ENCODE results near the gene ADCY10. TPM values are rescaled to one million over a fixed set of nuclear protein-coding genes. Genes with fewer than 3 reads are reported as not detected.

The ADCY10 gene
- total and polyA plus RNA-seq, 7 donors, result 0.14 to 0.92 (median 0.28) TPM; not detected in 2

- Histone ChIP-seq H3K4me1 (no peaks in the 10 kb centered on the region), H3K36me3 (peaks cover 0 to 32% (median 2%) of the 10 kb centered on the region in 4 donors), H3K4me3 (no peak overlapping the region), H3K27ac (no peak overlapping the region), H3K9me3 (no peaks in the 10 kb centered on the region), H3K27me3 (no peaks in the 10 kb centered on the region)
- 83 to 89% methylated on average over 7 of the region's 7 CpGs for WGBS, 2 donors
- TF ChIP-seq POLR2A (IDR thresholded peaks at IDR 0.05) (no peak), POLR2AphosphoS5 (IDR thresholded peaks at IDR 0.05) (no peak), CTCF (IDR thresholded peaks at IDR 0.05) (no peak), EP300 (IDR thresholded peaks at IDR 0.05) (no peak)
- intact Hi-C loops (cut with DNase I), result no loop called here
- no peak for DNase-seq
Observed at GRCh38 chr1:167912294-167912693, 1.6 kb downstream of the ADCY10 start.

- Histone ChIP-seq H3K4me1 (no peaks in the 10 kb centered on the region), H3K27me3 (no peaks in the 10 kb centered on the region), H3K9me3 (no peaks in the 10 kb centered on the region), H3K4me3 (no peak overlapping the region), H3K36me3 (peaks cover 0 to 25% (median 2%) of the 10 kb centered on the region in 4 donors), H3K27ac (no peak overlapping the region)
- TF ChIP-seq POLR2AphosphoS5 (IDR thresholded peaks at IDR 0.05), result no peak
- WGBS, 2 donors, result 14 to 59% methylated on average over 8 of the region's 8 CpGs
- intact Hi-C loops (cut with DNase I), result no loop called here
- DNase-seq, result no peak
Observed at GRCh38 chr1:167911413-167911812, 2.5 kb downstream of the ADCY10 start.

- DNase-seq, result no peak
- Histone ChIP-seq H3K27me3 (no peaks in the 10 kb centered on the region), H3K9me3 (no peaks in the 10 kb centered on the region), H3K4me3 (no peak overlapping the region), H3K27ac (no peak overlapping the region), H3K4me1 (no peaks in the 10 kb centered on the region), H3K36me3 (peaks cover 0 to 17% (median 0%) of the 10 kb centered on the region in 4 donors)
- no peak for TF ChIP-seq CTCF (IDR thresholded peaks at IDR 0.05)
- TF ChIP-seq POLR2A (IDR thresholded peaks at IDR 0.05), result no peak
- TF ChIP-seq POLR2AphosphoS5 (IDR thresholded peaks at IDR 0.05), result no peak
- no peak for TF ChIP-seq EP300 (IDR thresholded peaks at IDR 0.05)
- WGBS, 2 donors, result 58 to 59% methylated on average over 2 of the region's 2 CpGs
- intact Hi-C loops (cut with DNase I), result no loop called here
Observed at GRCh38 chr1:167910530-167910929, 3.4 kb downstream of the ADCY10 start.

- peaks cover 0 to 6% (median 2%) of the 10 kb centered on the region in 4 donors for H3K4me1 ChIP-seq
- no peak overlapping the region for H3K27ac ChIP-seq
- 86 to 92% methylated on average over 6 of the region's 6 CpGs for WGBS, 2 donors
- TF ChIP-seq EP300 (IDR thresholded peaks at IDR 0.05) (no peak), POLR2A (IDR thresholded peaks at IDR 0.05) (no peak), CTCF (IDR thresholded peaks at IDR 0.05) (no peak), POLR2AphosphoS5 (IDR thresholded peaks at IDR 0.05) (no peak)
- no peak for DNase-seq
- H3K27me3 ChIP-seq, result no peaks in the 10 kb centered on the region
- H3K36me3 ChIP-seq, result peaks cover 0 to 11% (median 0%) of the 10 kb centered on the region in 4 donors
- H3K4me3 ChIP-seq, result no peak overlapping the region
- H3K9me3 ChIP-seq, result no peaks in the 10 kb centered on the region
- intact Hi-C loops (cut with DNase I), result no loop called here
Observed at GRCh38 chr1:167909691-167910180, 4.2 kb downstream of the ADCY10 start.

GRCh38 chr1:167905671-167906070, 8.3 kb downstream of the ADCY10 start:
- TF ChIP-seq EP300 (IDR thresholded peaks at IDR 0.05) (no peak), CTCF (IDR thresholded peaks at IDR 0.05) (no peak), POLR2AphosphoS5 (IDR thresholded peaks at IDR 0.05) (no peak), POLR2A (IDR thresholded peaks at IDR 0.05) (no peak)
- Histone ChIP-seq H3K27ac (no peak overlapping the region), H3K4me3 (no peak overlapping the region), H3K4me1 (peaks cover 0 to 11% (median 3%) of the 10 kb centered on the region in 4 donors), H3K36me3 (no peaks in the 10 kb centered on the region), H3K27me3 (no peaks in the 10 kb centered on the region), H3K9me3 (no peaks in the 10 kb centered on the region)
- DNase-seq, result no peak
- intact Hi-C loops (cut with DNase I), result no loop called here

Measured in sigmoid colon (tissue), 7 donors.